Activated CD8-positive, alpha-beta memory T cell treated with anti-CD3 and anti-CD28 coated beads, Interleukin-2, amount 50 U/mL, for 1 hour (primary cell): ENCODE data around the gene COL8A2.

ENCODE experiments used
- DNase-seq: peaks from one replicate; pipeline ENCODE4 v3.0.0-alpha.2; 2020; ENCODE audit errors: extremely low read depth

COL8A2 gene

GRCh38 chr1:36157973-36158826 is 33.2 kb upstream of the COL8A2 start:
- no peak for DNase-seq

GRCh38 chr1:36157115-36157903 is 32.3 kb upstream of the COL8A2 start:
- DNase-seq, result no peak

DNA sequence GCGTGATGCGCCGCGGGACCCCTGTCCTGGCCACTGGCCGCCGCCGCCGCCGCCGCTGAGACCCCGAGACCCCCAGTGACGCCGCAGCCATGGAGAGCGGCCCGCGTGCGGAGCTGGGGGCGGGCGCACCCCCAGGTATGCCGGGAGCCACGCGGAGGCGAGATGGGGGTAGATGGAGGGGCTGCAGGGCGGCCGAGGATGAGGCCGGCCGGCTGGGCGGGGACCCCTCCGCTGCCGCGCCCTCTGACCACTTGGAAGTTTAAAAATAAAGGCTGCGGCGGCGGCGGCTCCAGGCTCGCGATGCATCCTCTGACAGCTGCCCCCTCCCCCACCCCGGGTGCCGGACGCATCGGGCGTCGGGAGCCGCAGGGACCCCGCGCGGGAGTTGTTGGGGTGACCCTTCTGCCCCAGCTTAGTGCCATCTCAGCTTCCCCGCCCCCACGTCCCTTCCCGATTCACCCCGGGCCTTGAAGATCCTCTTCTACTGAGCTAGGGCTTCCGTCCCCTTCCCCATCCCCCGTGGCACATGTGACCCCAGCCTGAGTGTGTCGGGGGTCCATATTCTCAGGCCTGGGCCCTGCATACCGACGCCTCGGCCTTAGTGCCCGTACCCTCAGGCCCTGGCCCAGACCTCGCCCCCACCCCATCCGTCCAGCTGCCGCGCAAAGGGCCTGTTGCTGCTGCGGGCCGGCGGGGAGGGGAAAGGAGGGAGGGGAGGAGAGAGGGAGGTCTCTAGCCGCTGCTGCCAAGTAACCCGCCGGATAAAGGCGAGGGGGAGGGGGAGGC is 31.5 kb upstream of the COL8A2 start:
- no peak for DNase-seq

DNA sequence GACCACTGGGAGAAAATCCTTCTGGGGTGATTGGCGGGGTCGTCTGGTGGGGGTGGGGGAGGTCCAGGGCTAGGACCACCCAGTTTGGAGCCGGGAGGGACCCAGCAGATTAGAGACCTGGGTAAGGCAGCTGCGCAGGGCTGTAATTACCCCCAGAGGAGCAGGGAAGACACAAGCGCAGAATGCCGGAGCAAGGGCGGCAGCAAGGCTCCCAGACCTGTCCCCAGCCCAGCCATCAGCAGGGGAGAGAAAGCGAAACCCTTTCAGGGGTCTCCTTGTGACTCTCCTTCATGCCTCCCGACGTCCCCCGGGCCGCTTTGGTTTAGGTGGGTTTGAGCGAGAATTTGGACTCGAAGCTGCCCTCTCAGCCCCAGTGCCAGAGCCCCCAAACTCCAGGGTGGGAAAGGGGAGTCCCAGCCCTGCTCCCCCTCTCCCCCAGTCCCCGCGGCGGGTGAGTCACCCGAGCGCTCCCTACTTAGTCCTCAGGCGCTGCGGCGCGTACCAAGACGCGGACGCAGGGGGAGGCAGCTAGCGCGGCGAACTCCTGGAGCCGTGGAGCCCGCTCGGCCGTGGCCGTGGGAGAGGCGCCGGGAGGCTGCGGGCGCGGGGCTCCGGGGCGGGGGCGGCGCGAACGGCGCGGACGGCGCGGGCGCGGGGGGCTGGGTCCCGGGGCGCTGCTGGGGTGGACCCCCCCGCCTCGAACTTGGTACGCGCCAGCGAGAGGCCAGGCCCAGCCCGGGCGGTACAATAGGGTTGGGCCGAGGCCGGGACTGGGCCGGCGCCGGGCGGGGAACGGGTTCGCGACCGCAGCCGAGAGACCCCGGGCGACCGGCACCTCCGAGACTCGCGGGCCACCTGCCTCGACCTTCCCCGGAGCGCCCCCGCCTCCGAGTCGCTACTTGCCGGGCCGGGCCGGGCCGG is 30.6 kb upstream of the COL8A2 start, which contains the start of gene MAP7D1:
MAP7D1 (plus strand) TSS at position 753 of the 921 bp plus-strand sequence. CDS start 258 bp downstream, outside the sequence.
- peak; percentile 70 for DNase-seq

- no peak for DNase-seq
Measured at GRCh38 chr1:36154765-36155407, 29.9 kb upstream of the COL8A2 start.

DNA sequence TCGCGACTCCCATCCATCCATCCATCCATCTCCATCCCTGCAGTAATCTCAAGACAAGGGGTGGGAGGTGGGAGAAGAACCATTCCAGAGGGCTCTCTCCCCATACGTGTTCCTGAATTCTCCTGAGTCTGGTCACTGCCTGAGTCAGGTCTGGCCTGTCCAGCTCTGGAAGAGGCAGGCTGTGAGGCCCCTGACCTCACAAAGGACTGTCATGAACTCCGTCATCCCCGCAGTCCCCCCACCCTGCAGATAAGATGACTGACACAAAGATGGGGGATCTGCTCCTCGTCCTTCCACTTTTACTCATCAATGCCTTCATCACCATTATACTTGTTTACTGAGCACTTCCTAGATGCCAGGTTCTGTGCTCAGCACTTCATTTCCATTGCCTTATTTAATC is 29.3 kb upstream of the COL8A2 start:
- no peak for DNase-seq

- DNase-seq, result no peak
Measured at GRCh38 chr1:36153476-36153875, 28.5 kb upstream of the COL8A2 start.

- DNase-seq, result no peak
Measured at GRCh38 chr1:36151845-36152203, 26.8 kb upstream of the COL8A2 start.

DNA sequence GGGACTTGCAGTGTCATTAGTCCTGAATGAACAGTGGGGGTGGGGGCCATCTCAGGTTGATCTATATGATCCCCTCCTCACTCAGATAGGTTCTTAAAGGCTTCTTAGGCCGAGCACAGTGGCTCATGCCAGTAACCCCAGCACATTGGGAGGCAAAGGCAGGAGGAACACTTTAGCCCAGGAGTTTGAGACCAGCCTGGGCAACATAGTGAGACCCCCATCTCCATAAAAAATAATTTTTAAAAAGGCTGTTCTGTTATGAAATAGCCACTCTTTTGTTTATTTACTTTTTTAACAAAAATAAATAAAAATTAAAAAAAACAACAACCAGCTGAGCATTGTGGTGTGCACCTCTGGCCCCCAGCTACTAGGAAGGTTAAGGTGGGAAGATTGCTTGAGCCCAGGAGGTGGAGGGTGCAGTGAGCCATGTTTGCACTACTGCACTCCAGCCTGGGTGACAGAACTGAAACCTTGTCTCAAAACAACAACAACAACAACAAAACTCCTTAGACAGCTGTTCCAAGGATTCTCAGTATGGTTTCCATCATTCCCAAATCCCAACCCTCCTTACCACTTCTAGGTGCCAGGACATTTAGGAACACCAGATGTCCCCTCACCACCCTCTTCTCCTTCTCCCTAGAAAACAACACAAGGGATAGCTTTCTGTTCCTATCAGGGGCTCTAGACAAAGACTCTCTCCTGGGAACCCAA is 26.3 kb upstream of the COL8A2 start:
- DNase-seq, result no peak

DNA sequence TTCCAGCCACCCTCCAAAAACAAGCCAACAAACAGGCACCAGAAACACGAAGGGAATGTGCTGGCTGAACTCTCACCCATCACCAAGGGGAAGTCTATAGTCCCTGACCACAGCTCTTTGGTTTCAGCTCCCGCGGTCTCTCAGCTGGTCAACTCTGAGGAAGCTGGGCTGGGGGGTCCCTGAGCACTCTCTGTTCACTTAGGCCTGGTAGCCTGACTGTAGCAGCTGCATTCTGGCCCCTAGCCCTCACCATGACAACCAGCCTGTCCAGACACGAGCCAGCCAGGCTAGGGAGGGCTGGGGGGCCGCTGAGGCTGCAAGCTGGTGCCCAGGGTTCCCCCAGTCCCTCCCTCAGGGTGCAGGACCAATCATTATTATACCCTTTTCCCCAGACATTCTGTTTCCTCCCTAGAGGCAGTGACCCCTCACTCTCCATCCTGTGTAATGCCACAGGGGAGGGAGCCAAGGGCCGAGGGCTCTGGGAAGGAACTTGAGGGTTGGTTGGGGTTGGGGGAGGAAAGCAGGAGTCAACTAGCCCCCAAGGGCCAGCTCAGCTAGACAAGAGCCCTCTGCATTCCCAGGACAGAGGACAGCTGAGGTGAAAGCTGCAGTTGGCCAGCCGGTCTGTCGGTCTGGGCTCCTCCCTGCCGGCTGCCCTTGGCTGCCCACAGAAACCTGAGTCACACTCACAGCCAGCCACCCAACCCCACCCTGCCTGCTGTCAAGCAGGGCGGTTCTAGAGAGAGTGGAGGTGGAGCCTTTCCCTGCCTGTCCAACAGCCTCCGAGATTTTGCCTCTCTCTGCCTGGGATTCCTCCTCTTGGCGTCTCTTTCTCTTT is 25.5 kb upstream of the COL8A2 start:
- DNase-seq, result no peak

DNA sequence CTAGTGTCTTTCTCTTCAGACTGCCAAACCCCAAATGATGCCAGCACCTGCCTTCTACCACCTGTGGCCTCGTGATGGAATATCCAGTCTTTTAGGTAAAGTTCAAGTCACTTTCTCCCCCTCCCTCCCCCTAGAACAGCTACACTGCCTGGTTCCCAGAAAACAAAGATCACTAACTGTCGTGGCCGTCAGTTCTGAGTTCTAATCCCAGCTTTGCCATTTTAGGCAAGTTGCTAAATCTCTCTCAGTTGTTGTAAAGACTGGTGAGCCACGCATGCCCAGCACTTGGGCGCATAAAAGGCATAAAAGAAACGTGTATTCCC is 24.9 kb upstream of the COL8A2 start:
- no peak for DNase-seq

- DNase-seq, result peak; percentile 99
Measured at GRCh38 chr1:36149237-36149972, 24.4 kb upstream of the COL8A2 start, which contains the start of gene TRAPPC3. TRAPPC3 (minus strand) TSS chr1:36149486; CDS start chr1:36149378, 108 bp downstream.

- no peak for DNase-seq
Measured at GRCh38 chr1:36148821-36149236, 23.8 kb upstream of the COL8A2 start.

- no peak for DNase-seq
Measured at GRCh38 chr1:36144413-36144812, 19.4 kb upstream of the COL8A2 start.

DNA sequence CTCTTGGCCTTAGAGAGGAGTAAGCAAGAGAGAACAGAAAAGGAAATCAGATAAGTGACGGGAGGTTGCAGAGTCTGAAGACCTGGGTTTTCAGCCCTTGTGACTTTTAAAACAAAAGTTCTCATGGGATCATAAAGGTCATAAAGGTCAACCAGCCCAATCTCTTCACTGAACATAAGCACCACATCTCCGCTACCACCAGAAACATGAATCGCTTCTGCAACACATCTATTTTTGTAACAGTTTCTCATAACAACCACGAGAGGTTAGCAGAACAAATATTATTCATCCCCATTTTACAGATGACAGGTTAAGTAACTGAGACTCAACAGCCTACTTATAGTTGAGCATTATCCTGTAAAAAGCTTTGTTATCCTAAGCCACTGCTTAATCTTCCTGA is 18.4 kb upstream of the COL8A2 start:
- DNase-seq, result no peak

DNA sequence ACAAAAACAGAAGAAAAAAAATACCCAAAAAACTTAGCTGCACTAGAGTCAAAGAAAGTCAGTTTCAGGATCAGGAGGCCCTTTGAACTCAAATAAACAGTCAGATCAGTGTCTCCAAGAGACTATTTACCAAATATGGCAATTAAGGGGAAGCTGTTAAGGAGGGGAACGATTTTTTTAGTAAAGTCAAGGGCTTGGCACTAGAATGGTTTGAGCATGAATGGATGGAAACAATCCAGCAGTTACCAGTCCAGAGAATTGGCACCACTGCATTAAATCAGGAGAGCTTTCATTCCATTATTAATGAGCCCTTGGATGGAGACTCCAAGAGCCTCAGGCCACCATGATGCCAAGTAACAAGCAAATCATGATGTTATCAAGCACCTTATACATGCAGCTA is 17.1 kb upstream of the COL8A2 start:
- DNase-seq, result no peak

DNA sequence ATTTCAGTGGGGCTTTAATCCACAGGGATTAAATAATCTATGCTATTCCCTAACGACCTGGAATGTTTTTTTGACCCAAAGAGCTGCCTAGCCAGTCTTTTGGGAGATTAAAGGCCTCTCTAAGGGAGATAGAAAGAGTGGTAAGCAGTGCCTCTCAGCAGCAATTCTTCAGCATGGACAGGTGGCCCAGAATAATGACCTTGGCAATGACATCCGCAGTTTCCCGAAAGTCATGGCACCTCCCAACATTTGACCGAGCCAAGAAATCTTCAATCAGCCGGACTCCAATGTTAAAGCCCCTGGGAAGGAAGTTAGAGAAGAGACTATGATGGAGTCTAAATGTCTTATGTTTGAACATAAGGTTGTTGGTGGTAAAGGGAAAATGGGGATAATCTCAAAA is 14.5 kb upstream of the COL8A2 start:
- DNase-seq, result no peak

- DNase-seq, result no peak
Measured at GRCh38 chr1:36137776-36138175, 12.8 kb upstream of the COL8A2 start.
